Embryonic facial prominence (tissue), 1 donor: ENCODE measurements around the gene PCBP4.
"Not testable (repeated sequence)": the region's sequence is repeated elsewhere in the genome, so short reads cannot be mapped to it uniquely, and the experiment has no call there.

Experiments
- DNase-seq: peaks from one replicate; pipeline ENCODE4 v3.0.0-alpha.2; 2016; ENCODE audit errors: extremely low spot score

Gene PCBP4

DNA sequence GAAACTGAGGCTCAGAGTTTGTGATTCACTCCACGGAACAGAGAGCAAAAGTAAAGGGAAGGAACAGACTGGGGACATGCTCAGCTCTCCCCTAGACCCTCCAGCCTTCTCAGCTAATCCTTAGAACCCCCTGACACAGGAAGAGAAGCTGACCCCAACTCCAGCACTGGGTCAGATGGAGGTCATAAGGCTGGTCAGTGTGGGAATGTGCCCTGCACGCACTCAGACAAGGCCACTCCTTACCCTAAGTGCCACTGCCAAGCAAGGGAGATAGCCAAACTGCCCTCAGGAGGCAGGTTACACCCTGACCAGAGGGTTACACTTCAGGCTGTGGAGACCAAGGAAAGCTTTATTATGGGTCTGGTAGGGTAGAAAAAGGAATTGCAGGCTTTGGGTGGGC, 27.3 kb upstream of the PCBP4 start:
- DNase-seq, result no peak

DNA sequence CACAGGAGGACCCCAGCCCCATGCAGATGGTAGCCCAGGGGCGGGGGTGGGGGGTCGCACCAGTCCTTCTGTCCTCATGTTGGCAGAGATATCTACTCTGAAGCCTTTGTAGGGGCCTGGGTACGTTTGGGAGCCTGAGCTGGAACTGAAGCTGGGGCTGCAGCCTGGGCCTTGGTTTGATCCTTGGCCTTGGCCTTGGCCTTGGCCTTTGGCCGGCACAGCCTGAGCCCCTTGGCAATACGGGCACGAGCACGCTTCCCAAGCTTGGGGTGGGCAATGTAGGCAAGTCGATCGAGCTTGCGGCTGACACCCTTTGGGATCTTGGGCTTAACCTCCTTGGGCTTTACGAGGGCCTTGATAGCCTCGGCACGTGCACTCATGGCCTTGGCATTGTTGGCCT, 26.4 kb upstream of the PCBP4 start:
- DNase-seq, result not testable (repeated sequence)

DNA sequence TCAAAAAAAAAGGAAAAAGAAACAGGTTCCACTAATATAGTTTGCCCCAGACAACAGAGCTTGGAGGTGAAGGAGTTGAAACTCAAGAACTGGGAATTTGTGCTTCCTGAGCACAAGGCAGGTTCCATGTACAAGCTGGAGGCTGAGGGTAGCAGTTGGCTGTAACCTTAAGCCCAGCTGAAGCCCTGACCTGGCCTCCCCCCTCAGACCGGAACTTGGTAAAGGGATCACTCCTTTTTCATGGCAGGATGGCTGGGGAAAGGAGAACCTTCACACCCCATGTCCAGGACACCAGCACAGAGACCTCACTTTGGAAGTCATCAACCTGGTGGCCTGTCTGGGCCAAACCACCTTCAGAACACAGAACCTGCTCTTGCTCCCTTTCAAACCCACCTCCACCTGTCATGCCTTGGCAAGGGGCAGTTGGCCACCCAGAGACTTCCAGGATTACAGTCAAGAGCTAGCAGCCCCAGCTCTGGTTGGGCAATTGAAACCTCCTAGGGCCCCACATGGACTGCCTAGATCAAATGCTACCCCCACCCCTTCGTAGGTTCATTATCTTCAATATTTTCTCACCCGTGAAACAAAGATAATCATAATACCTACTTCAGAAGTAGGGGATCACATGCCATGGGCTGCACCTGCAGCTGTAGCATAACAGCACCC, 24.9 kb upstream of the PCBP4 start:
- no peak for DNase-seq

DNA sequence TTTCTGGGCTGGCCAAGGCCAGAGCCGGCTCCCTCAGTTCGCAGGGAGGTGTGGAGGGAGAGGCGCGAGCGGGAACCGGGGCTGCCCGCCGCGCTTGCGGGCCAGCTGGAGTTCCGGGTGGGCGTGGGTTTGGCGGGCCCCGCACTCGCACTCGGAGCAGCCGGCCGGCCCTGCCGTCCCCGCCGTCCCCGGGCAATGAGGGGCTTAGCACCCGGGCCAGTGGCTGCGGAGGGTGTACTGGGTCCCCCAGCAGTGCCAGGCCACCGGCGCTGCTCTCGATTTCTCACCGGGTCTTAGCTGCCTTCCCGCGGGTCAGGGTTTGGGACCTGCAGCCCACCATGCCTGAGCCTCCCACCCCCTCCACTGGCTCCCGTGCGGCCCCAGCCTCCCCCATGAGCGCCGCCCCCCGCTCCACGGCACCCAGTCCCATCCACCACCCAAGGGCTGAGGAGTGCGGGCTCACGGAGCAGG, 23.3 kb upstream of the PCBP4 start:
- DNase-seq, result not testable (repeated sequence)

DNA sequence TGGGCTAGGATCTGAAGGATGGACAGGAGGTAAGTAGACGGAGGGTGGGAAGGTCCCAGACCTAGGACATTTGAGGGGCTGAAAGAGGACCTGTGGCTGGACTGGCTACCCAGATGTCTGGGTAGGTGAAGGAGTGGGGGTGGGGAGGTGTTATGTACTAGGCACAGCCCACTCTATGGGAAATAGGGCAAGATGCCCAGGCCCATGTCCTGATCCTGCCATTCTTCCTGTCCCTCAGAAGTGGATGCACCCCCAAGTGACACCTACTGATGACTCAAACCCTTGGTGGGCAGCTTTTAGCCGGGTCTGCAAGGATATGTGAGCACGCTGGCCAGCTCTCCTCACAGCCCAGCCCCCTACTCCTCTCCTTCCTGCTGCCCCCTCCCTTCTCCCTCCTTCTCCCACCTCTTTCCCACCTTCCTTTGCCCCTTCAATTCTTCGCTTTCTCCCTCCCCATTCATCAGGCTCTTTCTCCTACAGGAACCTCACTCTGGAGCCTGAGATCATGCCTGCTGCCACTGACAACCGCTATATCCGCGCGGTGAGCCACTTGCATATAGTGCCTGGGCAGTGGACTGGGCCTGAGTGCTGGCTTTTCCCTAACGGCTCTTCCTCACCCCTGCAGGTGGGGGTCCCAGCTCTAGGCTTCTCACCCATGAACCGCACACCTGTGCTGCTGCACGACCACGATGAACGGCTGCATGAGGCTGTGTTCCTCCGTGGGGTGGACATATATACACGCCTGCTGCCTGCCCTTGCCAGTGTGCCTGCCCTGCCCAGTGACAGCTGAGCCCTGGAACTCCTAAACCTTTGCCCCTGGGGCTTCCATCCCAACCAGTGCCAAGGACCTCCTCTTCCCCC, 21.3 kb upstream of the PCBP4 start:
- DNase-seq, result no peak

DNA sequence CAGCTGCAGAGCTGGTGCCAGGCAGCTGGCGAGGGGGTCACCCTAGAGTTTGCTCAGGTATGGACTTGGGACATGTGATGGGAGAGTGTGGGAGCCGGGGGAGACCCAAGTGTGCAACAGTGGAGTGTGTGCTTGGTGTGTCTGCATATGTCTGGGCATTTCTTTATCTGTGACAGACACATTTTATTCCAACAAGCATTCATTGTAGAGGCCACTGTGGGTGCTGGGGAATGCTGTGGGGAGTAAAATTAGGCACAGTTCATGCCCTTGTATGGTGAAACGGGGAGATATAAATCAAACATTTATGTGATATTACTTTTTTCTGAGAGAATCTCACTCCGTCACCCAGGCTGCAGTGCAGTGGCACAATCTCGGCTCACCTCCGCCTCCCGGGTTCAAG, 20.3 kb upstream of the PCBP4 start:
- no peak for DNase-seq

DNA sequence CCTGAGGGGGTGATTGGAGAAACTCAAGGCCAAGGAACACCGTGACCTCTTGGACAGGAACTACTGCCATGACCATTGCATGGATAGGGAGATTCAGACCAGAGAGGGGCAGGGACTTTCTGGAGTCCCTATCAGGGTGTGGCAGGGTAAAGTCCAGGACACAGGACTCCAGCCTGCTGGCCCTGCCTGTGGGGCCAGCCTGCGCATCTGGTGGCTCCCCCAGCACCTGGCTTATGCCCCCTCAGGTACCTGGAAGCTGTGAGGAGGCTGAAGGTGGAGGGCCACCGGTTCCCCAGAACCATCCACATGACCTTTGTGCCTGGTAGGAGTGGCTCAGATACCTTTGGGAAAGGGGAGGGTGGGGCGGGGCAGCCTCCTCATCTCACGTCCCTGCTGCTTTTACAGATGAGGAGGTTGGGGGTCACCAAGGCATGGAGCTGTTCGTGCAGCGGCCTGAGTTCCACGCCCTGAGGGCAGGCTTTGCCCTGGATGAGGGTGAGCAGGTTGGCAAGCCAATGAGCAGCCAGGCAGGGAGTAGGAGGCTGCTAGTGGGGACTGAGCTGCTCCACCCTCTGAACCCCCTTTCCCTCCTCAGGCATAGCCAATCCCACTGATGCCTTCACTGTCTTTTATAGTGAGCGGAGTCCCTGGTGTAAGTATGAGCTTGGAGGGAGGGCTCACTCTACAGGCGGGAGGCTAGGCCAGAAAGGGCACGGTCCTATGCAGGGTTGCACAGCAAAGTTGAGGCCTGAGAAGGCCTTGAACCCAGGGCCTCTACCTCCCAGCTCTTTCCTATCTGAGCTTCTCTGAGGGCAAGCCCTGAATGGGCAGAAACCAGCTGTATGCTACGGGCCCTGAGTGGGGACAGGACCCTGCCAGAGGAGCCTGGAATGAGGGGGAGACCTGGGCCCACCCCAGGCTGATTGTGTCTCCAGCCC, 19.0 kb upstream of the PCBP4 start:
- DNase-seq, result no peak

DNA sequence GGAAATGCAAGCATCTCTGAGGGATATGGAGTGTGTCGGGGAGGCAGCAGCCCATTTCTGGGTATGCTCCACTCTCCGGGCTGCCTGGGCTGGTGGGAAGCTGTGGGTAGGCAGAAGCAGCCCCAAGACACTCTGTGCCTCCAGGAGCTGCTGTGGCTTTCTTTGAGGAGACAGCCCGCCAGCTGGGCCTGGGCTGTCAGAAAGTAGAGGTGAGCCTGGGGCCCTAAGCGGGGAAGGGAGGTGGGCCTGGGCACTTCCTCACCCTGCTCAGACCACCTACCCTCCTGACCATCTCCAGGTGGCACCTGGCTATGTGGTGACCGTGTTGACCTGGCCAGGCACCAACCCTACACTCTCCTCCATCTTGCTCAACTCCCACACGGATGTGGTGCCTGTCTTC, 17.8 kb upstream of the PCBP4 start:
- no peak for DNase-seq

DNA sequence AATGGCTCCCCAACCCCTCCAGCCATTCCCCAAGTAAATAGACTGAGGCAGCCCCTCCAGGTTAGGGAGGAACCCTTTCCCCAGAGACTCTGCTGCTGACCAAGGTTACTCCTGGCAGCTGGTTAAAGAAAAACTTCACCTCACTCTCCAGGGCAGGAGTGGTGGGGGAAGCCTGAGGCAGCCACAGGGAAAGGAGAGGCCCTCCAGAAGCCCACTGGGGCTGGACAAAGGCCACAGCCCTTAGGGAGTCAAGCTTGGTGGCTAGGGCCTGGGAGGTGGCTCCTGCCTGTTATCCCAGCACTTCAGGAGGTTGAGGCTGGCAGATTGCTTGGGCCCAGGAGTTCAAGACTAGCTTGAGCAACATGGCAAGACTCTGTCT, 17.0 kb upstream of the PCBP4 start:
- no peak for DNase-seq

DNA sequence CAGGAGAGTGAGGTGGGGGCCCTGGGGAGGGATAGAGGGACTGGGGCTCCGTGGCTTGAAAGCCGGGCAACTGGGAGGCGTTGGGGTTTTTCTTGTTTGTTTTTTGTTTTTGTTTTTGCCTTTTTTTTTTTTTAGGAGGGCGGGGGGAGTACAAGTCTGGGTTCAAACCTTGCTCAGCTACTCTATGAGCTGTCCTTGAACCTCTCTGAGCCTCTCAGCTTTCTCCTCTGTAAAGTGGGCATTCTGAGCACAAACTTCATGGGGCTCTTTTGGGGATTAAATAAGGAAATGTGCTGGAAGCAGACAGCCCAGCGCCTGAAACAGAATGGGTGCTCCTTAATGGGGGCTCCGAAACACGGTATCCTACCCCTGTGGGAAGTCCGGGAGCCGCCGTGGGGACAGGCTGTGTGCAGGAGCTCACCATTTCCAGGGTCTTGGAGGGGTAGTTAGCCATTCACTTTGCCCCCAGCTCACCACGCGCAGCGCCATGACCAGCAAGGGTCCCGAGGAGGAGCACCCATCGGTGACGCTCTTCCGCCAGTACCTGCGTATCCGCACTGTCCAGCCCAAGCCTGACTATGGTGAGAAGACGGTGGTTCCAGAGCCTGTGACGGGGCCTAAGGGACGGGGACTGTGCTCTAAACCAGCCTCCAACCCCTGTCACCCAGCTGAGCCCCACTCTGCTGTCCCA, 16.5 kb upstream of the PCBP4 start:
- DNase-seq, result no peak

DNA sequence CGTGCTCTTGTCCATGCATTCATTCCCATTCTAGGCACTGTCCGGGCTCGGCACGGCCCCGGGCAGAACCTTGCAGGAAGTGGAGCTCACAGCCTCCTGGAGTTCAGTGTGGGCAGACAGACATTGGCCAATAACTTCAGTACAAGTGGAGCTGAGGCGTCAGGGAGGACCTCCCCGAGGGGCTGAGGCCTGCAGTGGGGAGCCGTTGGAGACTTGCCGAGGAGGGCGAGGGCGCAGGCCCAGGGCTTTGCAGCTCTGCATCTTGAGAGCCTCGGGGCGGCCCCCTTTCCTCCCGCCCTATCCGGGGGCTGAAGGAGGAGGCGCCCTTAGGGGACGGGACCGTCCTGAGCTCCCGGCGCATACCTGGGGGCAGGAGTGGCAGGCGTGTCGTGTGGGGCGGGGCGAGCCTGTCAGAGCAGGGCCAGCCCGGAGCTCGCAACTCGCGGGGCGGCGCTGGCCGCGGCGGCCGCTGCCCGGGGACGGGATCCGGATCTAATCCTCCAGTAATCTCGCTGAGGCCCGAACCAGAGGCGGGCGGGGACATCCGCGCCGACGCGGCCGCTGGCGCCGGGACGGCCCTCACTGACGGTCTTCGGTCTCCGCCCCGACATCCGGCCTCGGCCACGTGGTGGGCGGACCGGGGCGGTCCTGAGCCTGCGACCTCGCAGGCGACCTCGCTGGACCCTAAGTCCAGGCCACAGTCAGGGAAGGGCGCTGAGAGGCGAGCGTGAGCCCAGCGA, 15.8 kb upstream of the PCBP4 start, which contains the start of gene ACY1:
Gene ACY1 (plus strand): TSS at position 698 of the 740 bp plus-strand sequence. CDS start 530 bp downstream, outside the sequence.
- no peak for DNase-seq

DNA sequence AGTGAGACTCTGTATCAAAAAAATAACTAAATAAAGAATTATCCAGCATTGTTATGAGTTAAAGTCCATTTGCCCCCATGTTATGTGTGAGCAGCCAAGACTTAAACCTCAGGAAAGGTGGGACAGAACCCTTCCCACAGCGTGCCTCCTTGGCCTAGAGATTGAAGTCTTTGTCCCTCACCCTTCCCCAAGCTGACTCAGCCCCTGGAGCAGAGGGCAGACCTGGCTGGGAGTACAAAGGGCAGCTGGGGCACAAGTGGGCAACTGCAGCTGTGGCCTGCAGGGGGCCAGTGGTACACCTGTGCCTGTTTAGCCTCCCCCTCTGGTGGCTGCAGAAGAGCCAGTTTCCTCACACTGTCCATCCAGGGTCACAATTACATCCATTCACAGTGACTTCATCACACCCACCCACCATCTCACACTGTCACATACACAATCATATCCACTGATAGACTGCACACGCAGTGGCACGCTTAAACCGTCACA, 15.1 kb upstream of the PCBP4 start:
- DNase-seq, result no peak

DNA sequence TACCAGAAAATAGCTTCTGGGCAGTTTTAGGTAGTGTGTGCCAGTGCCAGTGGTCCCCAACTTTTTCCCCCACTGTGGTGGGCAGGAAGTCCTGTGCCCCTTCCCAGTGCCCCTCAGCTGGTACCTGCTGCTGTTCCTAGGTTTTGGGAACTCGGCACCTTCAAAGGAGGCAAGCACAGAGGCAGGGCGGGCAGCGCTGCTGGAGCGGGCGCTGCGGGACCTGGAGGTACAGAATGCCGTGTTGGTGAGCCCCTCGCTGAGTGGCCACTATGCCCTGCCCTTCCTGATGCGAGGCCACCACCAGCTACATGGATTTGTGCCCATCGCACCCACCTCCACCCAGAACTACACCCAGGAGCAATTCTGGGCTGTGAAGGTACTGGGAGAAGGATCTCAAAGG, 13.0 kb upstream of the PCBP4 start:
- no peak for DNase-seq

DNA sequence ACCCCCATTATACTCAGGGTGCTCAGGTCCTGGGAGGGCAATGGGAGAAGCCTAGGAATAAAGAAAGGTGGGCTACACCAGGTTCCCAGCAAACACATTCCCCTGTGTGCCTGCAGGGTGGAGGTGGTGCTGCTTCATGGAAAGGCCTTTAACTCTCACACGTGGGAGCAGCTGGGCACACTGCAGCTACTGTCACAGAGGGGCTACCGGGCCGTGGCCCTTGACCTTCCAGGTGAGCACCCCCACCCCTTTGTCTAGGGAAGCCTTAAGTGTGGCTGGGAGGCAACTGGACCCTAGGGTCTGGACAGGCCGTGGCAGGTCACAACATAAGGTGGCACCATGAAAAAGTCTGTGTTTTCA, 10.9 kb upstream of the PCBP4 start:
- no peak for DNase-seq

DNA sequence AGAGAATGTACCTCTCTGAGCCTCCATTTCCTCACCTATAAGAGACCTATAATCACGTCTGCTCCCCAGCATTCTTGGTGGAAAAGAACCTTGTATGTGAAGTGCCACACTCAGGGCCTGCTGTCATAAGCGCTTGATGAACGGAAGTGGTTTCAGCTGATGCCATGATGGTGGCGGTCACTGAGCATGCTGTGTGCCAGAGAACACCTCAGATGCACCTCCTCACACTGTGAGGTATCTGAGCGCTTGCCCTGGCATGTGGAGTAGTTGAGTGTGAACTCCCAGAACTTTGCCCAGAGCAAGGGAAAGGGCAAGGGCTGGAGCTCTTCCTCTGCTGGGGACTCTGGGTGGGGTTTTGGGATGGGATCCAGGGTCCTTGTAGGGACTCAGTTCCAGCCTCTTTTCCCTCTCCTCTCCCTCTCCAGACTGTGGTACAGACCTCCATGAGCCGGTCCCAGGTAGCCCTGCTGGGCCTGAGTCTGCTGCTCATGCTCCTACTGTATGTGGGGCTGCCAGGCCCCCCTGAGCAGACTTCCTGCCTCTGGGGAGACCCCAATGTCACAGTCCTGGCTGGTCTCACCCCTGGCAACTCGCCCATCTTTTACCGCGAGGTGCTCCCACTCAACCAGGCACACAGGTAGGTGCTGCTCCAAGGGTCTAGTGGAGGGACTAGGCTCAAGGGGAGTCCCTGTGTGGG, 10.3 kb upstream of the PCBP4 start:
- no peak for DNase-seq

DNA sequence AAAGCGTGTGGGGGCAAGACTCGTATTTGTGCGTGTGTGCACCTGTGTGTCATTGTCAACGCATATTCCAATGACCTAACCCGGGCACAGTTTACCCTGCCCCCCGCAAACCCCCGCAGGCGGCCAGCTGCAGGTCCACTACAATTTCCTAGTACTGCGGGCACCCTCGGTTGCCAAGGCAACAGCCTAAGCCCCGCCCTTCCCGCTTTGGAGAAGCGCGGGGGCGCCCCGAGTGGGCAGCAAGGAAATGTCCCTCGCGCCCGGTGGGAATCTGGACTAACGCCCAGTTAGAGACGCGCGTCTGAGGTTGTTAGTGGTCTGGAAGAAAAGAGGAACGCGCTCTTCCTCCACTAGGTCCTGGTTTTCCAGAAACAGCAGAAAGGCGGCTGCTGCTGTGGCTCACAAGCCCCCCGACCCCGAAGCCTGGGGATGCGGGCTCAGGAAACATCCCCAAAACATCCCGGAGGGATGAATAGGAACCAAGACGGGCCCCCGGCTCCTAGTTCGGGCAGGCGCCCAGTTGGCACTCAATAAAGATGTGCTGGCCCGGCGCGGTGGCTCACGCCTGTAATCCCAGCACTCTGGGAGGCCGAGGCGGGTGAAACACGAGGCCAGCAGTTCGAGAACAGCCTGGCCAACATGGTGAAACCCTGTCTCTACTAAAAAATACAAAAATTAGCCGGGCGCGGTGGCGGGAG, 8.7 kb upstream of the PCBP4 start:
- no peak for DNase-seq

DNA sequence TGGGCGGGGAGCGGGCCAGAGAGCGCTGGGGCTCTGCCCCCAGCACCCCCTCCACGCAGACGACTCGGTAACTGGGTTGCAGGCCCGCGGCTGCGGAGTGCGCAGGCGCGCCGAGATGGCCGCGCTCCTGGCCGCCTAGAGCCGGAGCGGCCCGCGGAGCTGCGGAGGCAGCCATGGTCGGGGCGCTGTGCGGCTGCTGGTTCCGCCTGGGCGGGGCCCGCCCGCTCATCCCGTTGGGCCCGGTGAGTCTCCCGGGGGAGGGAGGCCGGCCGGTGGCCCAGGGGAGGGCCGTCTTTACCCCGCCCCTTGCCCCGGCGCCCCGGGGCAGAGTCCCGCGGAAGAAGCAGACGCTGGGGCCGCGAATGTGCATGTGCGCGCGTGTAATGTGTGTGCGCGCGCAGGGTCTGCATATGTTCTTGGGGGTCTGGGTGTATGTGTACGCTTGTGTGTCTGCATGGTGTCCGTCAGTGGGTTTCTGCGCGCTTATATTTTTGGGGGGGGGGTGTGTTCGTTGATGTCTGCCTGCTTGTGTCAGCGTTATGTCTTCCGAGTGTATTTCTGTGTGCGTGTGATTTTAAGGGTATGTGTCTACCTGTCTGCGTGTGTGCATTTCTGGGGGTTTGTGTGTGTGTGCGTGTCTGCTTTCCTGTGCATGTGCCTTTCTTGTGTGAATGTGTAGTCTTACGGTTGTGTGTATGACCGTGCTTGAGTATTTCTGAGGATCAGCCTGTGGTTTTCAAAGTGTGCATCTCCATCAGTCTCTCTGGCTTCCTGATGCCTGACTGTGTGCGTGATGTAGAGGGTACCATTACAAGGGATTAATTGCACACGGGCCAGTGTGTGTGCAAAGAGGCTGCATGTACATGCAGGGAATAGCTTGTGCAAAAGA, 8.0 kb upstream of the PCBP4 start, which contains the start of gene ABHD14A:
Gene ABHD14A (plus strand): TSS at position 102 of the 889 bp plus-strand sequence. CDS start 72 bp downstream, at position 174.
- no peak for DNase-seq

DNA sequence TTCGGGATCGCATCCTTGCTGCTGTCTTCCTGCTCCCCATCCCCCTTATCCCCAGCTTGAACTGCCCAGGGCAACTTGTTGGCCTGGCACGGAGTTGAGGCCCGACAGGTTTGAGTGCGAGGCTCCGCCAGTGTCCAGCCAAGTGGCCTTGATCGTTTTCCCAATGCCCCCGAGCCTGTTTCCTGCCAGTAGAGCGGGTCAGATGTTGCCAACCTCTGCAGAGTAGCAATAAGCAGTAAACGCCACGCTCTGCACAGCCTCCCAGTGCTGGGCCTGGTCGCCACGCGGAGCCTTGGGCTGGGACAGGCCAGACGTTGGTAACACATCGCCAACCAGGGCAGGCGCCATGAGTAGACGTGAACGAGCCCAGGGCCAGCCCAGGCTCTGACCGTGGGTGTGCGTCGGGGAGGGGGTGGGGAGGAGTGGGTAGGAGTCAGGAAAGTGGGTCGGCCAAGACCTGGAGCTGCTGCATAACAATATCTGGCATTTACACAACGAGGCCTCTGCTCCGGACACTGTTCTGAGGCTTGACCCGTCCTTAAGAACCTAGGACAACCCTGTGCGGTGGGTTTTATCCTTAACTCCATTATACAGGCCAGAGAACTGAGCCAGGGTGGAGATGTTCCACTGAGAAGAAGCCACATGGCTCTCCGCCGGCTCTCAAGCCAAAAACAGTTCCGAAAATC, 7.2 kb upstream of the PCBP4 start:
- no peak for DNase-seq
